OCI-LY1 (cell line): Measurements from ENCODE around the gene CSF2.

Experiments used
- EZH2 ChIP-seq: fragments of 200-600 bp; sonication (generic), shearing (Covaris generic); IDR thresholded peaks from 2 replicates; pipeline ENCODE4 v1.8.0; 2017; ENCODE audit warnings: borderline replicate concordance, mixed run types, mild to moderate bottlenecking, antibody characterized with exemption, low read length, moderate library complexity, mixed read lengths
- TF ChIP-seq, protein P1 (sequence below): fragments of 200-600 bp; sonication (generic), shearing (Covaris generic); IDR thresholded peaks from 2 replicates; pipeline ENCODE4 v1.5.1; 2017; ENCODE audit warnings: mild to moderate bottlenecking, antibody characterized with exemption, low read length, moderate library complexity, mixed read lengths

DNA sequence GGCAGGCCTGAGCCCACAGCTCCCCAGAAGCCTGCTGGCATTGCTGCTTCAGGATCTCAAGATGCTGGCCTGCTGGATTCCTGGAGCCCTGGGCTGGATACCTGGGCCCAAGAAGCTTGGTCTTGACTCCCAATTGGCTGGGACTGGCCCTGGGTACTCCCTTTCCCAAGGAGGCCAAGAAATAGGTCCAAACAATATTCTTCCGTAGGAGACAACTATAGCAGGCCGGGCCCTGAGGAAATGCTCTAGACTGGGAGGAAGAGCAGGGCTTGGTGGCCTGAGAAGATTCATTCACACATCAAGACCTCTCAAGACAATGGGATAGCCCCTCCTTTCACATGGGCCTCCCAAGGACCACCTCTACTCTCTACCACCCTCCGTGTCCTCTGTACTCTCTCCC lies 7.9 kb downstream of the CSF2 start:
- TF ChIP-seq, protein P1, sequence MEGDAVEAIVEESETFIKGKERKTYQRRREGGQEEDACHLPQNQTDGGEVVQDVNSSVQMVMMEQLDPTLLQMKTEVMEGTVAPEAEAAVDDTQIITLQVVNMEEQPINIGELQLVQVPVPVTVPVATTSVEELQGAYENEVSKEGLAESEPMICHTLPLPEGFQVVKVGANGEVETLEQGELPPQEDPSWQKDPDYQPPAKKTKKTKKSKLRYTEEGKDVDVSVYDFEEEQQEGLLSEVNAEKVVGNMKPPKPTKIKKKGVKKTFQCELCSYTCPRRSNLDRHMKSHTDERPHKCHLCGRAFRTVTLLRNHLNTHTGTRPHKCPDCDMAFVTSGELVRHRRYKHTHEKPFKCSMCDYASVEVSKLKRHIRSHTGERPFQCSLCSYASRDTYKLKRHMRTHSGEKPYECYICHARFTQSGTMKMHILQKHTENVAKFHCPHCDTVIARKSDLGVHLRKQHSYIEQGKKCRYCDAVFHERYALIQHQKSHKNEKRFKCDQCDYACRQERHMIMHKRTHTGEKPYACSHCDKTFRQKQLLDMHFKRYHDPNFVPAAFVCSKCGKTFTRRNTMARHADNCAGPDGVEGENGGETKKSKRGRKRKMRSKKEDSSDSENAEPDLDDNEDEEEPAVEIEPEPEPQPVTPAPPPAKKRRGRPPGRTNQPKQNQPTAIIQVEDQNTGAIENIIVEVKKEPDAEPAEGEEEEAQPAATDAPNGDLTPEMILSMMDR = no peak
- TF ChIP-seq EZH2 = no peak
